Activated CD4-positive, alpha-beta T cell treated with anti-CD3 and anti-CD28 coated beads, Interleukin-2, Interleukin-6, amounts not matched to agents 100 ng/mL and 50 ng/mL, durations not matched to agents 16 hours and 8 hours (primary cell): ENCODE data around the gene PSTPIP1.

Experiments
- DNase-seq: peaks from one replicate; pipeline ENCODE4 v3.0.0-alpha.2; 2020

PSTPIP1 gene

DNA sequence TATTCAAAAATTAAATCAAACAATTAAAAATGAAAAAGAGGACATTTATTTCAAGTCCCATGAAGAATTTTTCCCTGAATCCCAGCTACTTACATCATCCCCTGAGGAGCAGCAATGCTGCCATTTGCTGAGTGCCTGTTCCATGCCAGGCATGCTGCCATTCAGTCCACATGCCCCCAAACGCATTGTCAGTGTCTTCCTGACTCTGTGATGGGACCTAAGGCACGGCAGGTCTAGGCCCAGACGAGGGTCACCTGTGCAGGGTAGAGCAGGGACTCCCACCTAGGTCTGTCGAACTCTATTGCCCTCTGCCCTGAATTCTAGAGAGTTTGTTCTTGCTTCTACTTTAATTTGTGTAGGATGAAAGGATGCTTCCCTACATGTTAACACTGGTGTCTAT lies 7.0 kb downstream of the PSTPIP1 start:
- DNase-seq = no peak

DNA sequence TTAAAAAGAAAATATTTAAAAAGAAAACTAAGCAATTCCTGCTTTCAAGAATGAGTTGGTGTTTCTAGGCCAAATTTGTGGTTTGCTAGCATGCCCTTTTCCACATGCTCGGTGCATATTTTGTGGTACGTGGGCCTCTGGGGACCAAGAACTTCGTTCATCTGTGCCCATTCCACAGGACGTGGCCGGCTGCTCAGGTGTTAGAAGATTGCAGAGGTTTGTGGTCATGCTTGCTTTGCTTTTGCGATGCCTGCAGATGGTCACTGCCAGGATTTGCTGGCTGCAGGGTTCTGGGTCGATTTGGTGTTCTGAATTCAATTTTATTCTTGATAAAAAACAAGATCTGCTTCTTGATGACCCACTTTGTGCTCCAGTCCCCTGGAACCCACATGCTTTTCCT lies 7.5 kb downstream of the PSTPIP1 start:
- DNase-seq = peak; percentile 43

DNA sequence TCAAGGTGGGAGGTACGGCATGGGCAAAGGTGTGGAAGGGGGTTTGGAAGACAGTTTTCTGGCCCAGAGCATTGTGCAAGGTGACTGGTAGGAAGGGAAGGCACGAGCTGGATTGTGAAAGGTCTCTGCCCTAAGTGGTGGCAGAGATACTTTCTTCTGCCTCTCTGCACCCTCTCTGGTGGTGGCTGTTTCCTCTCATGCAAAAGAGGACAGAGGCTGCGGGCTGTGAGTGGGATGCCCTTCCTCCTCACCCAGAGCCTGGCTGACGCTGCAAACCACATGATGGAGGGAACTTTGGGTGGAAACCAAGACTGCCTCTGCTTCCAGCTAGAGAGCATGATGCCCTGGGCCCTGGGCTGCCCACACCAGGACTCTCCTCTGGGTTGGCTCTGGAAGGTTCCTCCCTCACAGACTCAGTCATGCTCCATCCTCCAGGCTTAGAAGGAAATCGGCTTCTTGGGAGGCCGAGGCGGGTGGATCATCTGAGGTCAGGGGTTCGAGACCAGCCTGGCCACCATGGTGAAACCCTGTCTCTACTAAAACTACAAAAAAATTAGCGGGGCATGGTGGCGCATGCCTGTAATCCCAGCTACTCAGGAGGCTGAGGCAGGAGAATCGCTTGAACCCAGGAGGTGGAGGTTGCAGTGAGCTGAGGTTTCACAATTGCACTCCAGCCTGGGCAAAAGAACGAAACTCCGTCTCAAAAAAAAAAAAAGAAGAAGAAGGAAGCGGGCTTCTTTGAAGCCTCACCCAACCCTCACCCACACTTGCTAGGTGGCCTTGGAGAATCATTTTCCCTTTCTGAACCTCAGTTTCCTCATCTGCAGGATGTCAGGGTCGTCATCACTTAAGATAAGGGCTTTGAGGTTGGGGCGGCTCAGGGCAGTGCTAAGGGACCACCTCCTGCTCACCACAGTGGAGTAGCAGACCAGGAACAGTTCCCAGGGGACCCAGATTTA lies 8.3 kb downstream of the PSTPIP1 start:
- peak; percentile 89 for DNase-seq

DNA sequence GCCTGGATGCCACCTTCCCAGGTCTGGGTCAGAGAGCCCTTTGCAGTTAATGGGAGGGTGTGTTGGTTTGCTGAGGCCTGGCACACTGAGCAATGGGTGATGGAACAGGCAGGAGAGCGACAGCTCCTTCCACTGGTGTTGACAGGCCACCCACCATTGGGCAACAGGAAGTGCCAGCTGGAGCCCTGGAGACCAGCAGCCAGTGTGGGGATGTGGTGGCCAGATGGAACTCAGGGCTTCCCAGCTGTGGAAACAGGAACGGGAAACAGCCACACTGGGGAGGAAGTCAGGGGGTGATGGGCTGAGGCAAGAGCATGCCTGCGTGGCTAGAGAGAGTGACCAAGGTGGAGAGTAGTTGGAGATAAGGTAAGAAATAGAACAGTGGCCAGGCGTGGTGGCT lies 9.3 kb downstream of the PSTPIP1 start:
- DNase-seq = no peak

DNA sequence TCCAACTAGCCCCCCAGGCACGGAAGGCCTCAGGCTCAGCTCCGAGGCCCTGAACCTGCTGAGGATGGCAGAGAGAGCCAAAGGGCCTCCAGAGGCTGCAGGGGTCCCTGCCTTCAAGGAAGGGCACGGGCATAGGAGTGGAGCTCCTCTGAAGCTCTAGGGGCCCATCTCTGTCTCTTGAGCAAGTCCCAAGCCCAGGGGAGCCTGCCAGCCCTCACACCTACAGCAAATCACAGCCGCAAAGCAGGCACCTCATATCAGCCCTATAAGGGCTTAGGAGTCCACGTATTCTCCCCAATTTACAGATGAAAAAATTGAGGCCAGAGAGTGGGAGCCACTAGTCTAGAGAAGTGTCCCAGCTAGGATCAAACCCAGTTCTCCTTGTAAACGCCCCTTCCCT lies 14.2 kb downstream of the PSTPIP1 start:
- no peak for DNase-seq

DNA sequence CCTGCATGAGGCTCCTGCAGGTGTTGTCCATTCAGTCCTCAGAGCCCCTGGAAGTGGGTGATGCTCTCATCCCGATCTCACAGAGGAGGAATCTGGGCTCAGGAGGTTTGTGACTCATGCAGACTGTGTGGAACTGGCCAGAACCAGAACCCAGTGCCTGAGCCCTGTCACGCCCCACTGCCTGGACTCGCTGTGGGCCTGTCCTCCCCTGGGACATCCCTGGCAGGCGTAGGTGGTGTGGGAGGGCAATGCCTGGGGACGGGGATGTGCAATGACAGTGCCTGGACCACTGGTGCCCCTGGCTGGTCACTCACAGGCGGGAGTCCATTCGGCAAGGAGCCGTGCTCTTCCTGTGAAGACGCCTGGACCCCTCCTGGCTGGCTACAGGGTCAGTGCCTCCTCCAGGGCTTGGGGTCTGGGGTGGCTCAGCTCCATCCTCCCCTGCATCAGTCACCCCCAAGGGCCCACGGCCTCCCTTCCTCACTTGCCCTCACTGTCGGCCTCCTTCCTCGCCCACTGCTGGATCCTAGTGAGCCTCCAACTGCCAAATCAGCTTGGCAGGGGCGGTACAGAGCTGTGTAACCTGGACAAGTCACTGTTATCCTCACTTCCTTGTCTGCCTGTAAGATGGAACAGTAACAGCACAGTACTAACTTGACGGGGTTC lies 14.9 kb downstream of the PSTPIP1 start:
- DNase-seq = no peak

DNA sequence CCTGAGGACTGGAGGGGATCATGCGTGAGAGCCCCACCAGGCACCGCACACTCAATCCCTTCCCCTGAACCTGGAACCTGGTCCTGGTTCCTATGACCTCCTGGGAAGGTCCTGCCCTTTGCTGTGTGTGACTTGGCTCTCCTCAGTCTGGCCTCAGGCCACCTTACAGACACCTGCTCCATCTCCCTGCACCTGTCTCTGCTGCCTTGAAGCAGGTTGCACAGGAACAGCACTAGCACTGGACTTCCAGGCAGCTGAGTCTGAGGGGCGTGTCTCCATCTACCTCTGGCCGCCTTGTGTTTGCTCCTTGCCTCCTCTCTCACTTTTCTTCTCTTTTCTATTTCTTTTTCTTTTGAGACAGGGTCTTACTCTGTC lies 15.4 kb downstream of the PSTPIP1 start:
- DNase-seq = no peak

DNA sequence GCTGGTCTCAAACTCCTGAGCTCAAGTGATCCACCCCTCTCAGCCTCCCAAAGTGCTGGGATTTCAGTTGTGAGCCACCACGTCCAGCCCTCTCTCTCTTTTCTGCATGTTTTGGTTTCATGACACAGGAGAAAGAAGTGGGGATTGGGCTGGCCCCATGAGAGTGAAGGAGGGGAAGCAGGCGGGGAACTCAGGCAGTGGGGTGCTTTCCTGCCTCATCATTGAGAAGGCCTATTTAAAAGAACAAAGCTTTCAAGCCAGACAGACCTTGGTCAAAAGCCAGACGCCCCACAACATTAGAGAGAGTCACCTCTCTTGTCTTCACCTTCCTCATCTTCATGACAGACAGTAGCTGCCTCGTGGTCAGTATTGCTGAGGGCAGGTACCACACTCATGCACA lies 15.9 kb downstream of the PSTPIP1 start:
- DNase-seq = no peak

DNA sequence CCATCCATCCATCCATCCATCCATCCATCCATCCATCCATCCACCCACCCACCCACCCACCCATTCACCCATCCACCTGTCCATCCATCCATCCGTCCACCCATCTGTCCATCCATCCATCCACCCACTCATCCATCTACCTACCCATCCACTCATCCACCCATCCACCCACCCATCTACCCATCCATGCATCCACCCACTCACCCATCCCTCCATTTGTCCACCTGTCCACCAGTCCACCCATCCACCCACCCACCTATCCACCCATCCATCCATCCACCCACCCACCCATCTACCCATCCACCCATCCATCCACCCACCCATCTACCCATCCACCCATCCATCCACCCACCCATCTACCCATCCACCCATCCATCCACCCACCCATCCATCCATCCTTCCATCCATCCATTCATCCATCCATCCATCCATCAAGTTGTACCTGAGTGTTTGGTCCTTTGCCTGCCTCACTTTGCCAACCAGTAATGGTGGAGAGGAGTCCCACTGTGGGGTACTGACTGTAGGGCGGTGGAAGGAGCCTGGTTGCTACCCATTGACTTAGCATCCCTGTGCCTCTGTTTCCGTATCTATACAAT lies 17.3 kb downstream of the PSTPIP1 start:
- no peak for DNase-seq

DNA sequence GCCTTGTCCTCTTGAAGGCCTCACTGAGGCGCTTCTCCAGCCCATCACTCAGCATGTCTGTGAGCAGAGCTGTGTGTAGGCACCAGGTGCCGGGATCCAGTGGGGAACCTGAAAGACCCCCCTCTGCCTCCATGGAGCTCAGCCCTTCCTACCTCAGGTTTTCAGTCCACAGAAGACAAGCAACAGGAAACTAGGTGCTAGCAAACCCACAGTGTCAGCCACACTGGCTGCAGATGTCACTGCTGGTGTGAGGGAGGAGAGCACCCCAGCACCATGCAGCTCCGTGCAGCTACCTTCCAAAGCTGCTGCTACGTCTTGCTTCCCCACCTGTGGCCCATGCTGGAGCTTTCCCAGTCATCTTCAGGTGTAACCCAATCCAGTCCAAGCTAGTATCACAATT lies 17.9 kb downstream of the PSTPIP1 start:
- peak; percentile 59 for DNase-seq

DNA sequence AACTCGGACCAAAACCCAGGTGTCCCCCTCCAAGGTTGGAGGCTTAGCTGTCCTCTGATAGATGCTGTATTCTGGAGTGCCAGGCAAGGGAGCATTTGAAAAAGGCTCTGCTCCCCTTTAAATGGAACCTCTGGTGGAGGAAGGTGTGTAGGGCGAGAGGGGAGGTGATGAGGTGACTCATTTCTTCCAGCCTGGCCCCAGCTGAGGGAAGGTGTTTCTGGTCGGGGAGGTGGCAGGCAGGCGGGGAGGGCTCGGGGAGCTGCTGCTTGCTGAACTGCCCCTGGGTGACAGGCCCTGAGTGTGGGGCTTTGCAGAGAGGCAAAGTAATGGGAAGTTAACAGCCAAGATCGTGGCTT lies 18.8 kb downstream of the PSTPIP1 start:
- peak; percentile 93 for DNase-seq

DNA sequence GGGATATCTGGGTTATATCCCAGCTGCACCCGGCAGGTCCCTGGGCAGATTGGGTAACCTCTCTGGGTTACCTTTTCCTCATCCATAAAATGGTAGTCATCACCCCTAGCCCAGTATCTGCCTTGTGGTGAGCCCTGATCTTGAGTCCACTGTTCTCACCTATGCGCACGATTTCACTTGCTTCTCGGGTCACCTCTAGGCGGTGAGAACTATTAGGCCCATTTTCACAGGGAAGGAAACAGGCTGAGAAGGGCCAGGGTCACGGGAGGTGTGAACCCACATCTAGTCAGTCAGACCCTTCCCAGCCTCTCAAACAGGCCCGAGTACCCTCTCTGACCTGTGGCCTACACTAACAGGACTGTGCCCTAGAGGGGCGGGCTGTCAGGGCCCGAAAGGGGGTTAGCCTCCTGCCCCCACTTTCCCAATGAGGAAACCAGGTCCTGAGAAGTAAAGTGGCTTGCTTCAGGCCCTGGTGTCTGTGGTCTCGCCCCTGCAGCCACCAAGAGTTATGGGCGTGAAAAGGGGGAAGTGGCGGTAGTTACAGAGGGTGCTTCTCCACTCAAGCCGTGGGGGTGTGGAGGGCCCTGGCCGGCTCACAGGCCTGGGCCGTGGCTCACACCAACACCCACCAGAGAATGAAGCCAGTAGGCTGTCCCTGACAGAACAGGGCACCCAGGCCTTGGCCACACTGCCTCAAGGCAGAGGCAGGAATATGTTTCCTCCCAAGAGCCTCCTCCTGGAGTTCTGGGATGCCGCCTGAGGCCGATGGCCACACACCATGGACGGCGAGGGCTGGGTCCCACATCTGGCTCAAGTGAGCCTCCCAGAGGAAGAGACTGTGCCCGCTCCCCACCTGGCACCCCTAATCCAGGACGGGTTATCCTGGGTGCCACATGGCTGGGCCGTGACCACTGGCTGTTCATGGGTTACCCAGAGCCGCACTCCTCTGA lies 19.5 kb downstream of the PSTPIP1 start:
- DNase-seq = peak; percentile 41

DNA sequence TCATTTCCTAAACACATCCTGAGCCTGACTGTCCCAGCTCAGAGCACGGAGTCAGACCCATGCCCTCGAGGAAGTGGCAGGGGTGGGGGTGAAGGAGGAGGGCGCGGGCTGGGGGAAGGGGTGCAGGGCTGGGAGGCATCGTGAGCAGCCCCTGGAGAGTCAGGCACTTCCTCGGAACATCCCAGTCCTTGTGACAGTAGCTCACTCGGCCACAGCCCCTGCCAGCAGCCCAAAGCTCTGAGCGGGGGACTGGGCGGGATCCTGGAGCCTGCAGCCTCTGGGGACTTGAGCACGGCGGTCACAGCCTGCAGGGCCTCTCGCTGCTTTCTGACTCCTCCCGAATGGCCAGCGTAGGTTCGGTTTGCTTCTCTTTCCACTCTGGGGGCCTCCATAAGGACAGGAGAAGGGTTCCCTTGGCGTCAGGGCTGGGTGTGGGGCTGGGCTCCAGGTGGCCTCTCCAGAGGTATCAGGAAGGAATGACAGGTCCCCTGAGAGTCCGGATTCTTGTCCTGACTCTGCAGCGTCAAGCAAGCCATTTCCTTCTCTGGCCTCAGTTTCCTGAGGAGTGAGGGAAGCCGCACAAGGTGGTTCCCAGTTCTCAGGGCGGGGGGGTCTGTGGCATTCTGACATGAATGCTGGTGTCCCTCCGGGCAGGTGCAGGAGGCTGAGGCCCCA lies 20.9 kb downstream of the PSTPIP1 start:
- no peak for DNase-seq

DNA sequence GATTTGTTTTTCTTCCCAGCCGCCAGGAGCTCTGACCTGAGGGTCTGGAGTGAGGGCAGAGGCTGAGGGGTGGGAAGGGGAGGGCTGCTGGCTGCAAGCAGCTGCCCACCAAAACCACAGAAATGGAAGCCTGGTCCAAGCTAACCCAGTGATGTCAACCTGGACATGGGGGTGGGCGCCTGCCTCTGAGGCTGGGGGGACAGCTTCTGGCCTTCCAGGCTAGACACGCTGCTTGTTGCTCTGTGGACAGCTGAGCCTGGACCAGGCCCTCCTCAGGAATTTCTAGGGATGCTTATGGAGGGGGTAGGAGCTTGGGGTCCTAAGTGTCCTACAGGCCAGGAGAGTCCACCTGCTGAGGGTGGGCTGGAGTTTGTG lies 21.4 kb downstream of the PSTPIP1 start:
- DNase-seq = no peak

DNA sequence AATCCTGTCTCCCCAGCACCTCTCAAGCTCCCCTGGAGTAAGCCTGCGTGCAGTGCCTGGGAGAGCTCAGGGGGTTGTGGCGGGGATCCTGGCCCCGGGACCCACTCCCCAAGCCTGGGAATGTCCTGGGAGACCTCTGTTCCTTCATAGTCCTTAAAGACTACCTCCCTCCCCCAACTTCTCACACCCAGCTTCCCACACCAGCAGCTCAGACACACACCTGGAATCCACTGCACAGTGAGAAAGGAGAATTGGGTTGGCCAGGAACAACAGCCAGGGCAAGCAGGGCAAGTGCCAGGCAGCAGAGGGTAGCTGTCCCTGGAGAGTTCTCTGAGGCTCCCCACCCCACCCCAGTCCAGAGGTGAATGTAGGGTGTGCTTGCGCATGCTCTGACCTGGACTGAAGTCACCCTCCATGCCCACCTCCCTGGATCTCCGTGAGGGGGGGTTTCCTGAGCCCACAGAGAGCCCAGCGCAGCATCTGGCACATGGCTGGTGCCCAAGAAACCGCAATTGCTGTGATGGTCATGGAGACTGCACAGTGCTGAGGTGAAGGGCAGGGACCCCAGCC lies 22.2 kb downstream of the PSTPIP1 start:
- no peak for DNase-seq

DNA sequence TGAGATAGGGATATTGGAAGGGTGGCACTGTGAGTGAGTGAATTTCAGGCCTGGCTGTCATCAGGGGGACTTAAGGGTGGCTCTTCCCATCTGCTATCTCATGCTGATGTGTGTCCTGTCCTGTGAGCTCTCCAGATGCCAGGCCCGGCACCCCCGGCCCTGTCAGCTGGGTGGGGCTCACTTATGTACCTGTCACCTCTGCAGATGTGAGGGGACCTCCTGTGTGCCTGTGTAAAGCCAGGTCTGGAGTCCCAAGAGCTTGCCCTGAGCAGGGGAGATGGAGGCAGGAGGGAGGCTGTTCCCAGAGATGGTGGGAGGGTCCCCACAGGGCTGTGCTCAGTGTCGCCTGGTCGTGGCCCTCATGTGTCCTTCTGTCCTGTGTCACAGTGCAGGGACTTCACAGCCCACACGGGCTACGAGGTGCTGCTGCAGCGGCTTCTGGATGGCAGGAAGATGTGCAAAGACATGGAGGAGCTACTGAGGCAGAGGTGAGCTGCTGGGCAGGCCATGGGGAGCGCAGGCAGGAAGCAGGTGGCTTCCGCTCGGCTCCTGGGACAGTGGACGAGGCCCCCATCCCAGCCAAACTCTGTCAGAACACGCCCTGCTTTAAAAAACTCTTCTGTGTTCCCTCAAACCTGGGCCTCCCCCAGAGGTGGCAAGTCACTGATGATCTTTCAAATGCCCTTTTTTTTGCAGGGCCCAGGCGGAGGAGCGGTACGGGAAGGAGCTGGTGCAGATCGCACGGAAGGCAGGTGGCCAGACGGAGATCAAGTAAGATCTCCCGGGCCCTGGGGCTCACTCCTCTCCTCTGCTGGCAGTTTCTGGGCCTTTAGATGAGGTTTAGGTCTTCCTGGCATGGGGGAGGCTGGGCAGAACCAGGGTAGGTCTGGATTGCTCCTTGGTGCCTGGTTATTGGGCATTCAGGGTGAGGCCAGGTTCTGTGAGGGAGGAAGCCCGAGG lies 23.1 kb downstream of the PSTPIP1 start:
- no peak for DNase-seq

DNA sequence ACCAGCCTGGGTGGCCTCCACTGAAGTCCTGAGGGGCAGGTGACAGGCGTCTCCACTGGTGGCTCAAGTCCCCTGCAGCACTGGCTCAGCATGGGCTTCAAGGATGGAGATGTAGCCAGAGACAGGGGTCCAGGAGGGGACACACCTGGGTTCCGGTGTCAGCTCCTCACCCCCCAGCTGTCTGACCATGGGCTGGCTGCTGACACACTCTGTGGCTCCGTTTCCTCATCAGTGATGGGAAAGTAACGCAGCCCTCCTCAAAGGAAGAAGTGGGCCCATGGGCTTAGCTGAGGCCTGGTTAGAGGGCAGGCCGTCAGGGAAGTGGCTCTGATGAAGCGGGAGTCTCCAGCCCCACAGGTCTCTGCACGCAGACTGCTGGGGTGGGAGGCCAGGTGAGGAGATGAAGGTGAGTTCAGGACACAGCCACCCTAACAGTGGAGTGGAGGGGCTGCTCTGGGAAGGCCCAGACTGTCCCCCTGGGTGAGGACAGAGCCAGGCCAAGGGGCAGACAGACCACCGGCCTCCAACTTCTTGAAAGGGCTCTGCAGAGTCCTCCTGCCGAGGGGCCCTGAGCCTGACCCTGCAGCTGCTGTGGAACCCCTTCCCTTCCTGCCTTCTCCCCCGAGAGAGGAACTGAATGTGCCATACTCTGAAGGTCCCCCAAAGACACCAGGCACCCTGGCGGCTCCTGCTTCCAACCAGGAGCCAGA lies 24.0 kb downstream of the PSTPIP1 start:
- DNase-seq = no peak

DNA sequence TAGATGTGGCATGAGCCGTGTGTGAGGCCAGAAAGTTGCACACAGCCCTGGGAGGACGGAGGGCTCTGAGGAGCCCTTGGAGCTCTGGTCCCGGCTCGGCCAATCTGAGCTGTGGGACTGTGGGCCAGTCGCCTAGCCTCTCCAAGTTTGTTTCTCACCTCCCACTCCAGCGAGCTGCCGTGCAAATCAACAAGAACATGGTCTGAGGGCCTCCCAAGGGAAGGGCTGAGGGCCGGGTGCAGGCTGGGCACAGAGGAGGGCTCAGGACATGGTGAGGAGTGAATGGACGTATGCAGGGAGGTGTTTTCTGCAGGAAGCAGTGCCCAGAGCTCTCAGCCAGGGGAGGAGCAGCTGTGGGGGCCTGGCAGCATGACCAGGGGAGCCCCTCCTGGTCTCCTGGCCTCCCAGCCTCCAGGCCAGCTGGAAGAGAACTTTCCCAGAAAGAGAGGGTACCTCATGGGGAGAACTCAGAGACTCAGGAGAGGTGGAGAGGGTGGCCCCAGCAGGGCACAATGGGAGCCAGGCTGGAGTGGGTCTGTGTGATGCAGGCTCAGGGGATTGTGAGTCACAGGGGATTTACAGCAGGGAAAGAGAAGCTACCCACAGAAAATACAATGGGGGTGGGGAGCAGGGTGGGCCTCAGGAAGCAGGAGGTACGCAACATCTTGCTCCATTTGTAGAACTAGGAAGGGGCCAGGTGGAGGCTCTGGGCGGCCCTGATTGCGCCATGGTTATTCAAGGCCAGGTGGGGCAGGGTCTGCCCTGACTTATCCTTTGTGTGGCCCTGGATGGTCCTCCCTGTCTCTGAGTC lies 24.8 kb downstream of the PSTPIP1 start:
- peak; percentile 59 for DNase-seq
